IPS-20b (cell line): ENCODE data around the gene CDC45.
A peak's percentile ranks its signal among the peaks of the same experiment; 100 is the strongest.

ENCODE experiments used
- H3K27ac ChIP-seq: one replicate; pipeline ENCODE4 v1.5.1; 2013; ENCODE audit warnings: low read length
- H3K27me3 ChIP-seq: 2 replicates; pipeline ENCODE4 v1.6.1; 2013; ENCODE audit warnings: mild to moderate bottlenecking, low read length, inconsistent platforms; ENCODE audit not compliant: insufficient read depth
- H3K36me3 ChIP-seq: 2 replicates; pipeline ENCODE4 v1.6.1; 2013; ENCODE audit warnings: low read depth, mild to moderate bottlenecking, inconsistent platforms, low read length, moderate library complexity; ENCODE audit not compliant: insufficient read depth
- H3K4me1 ChIP-seq: 2 replicates; pipeline ENCODE4 v1.6.1; 2013; ENCODE audit warnings: mild to moderate bottlenecking, control low read depth, inconsistent platforms, low read length, moderate library complexity; ENCODE audit not compliant: insufficient read depth
- H3K4me3 ChIP-seq: 2 replicates; pipeline ENCODE4 v1.5.1; 2013; ENCODE audit warnings: mild to moderate bottlenecking, low read length, inconsistent platforms
- H3K9ac ChIP-seq: 2 replicates; pipeline ENCODE4 v1.6.1; 2013; ENCODE audit warnings: low read depth, mild to moderate bottlenecking, inconsistent platforms, low read length, moderate library complexity
- H3K9me3 ChIP-seq: 2 replicates; pipeline ENCODE4 v1.6.1; 2013; ENCODE audit warnings: mild to moderate bottlenecking, low read depth, low read length, inconsistent platforms; ENCODE audit not compliant: insufficient read depth

CDC45 gene

DNA sequence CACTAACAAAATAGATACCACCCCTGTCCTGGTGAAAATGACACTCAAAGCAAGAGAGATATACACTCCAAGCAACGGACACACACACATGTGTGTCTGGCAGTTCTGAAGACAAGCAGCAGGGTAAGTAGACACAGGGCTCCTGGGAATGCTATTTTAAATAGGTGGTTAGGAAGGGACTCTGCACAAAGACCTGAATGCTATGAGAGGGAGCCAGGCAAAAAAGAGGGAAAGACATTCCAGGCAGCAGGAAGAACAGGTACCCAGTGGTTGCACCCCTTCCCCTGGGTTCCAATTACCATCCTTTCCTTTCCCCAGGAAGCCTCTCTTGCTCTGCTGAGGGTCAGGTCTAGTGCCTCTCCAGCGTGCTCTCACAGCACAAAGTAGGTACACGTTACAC lies 3.7 kb upstream of the CDC45 start:
- no peak overlapping the region for H3K4me3 ChIP-seq
- H3K27ac ChIP-seq = no peak overlapping the region
- H3K36me3 ChIP-seq = peaks cover 46% of the 10 kb centered on the region
- no peaks in the 10 kb centered on the region for H3K27me3 ChIP-seq
- no peak overlapping the region for H3K9ac ChIP-seq
- H3K9me3 ChIP-seq = no peaks in the 10 kb centered on the region
- no peaks in the 10 kb centered on the region for H3K4me1 ChIP-seq

DNA sequence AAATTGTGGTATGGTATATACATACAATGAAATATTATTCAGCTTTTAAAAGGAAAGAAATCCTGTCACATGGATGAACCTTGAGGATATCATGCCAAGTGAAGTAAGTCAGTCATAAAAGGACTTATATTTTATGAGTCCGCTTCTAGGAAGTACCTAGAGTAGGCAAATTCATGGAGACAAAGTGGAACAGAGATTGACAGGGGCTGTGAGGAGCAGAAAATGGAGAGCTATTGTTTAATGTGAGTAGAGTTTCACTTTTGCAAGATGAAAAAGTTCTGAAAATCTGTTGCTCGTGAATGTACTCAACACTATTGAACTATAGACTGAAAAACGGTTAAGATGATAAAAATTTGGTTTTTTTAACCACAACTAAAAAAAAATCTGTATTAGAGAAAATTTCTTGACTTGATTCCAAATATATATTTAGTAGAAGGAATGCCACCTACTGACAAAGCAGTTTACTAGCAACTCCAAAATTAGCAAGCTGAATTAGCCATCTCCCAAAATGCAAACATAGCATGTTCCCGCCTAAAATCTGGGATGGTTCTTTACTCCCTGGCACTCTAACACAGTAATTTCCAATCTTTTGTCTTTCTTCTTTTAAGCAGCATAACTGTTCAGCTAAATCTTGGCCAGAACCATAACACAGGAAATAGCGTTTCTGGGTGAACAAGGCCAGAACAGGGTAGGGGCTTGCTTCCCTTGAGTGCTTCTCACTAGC lies 2.2 kb upstream of the CDC45 start:
- Histone ChIP-seq H3K9ac (peak overlapping the region; percentile 96; the same call in 1 of the 2 replicates), H3K4me1 (no peaks in the 10 kb centered on the region), H3K27ac (no peak overlapping the region), H3K27me3 (no peaks in the 10 kb centered on the region), H3K9me3 (no peaks in the 10 kb centered on the region), H3K4me3 (peak overlapping the region; percentile 83), H3K36me3 (peaks cover 39% of the 10 kb centered on the region)

DNA sequence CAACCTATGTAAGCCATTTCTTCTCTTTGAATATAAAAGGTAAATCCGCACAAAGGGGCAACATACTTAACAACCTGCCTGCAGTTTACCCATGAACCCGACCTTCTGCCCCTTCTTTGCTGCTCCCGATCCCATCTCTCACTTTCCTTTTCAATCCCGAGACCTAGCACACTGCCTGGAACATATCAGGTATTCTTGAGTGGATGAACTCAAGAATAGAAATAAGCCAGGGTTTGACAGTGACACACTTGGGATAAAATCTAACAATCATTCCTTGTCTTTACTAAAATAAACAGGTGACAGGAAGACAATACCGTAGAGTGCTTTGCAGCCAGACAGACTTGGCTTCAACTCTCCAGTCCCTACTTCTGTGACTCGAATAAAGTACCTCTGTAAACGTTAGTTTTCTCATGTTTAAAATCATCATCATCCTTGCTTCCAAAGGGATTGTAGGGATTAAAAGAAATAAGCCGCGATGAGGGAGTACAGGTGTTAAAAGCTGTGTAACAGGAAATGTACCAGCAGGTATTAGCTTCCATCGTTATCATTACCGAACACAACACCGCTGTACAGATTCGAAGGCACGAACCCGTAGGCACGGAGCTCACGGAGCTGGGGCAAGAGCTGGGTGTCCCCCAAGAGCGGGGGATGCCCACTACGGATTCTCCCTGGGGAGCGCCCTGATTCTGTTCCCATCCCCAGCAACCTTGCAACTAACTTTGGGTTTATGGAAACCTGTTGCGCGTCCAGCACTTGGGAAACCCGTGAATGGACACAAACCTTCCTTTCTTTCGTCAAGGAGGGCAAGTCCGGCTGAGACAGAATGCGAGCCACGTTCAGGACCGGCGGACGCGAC lies 1.4 kb upstream of the CDC45 start:
- Histone ChIP-seq H3K4me1 (no peaks in the 10 kb centered on the region), H3K9me3 (no peaks in the 10 kb centered on the region), H3K9ac (peak overlapping the region; percentile 96), H3K36me3 (peaks cover 39% of the 10 kb centered on the region), H3K4me3 (peak overlapping the region; percentile 83), H3K27ac (peak overlapping the region; percentile 54), H3K27me3 (no peaks in the 10 kb centered on the region)

DNA sequence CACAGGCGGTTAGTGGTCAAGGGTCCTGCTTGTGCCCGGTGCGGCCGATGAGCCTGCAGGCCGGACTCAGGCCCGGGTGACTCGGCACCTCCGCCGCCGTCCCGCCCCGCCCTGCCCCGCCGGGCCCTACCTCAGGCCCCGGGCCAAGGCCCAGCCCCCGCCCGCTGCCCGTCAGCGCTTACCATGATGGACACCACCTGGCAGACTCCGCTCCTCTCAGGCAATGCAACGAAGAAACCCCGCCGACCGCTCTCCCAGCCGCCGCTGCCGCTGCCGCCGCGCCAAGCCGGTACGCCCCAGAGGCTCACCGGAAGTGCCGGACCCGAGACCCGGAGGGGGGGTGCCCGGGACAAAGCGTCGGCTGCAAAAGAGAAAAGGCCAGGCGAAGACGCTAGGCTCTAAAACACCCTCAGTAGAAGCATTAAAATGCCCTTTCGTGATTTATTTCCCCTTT lies 792 bp upstream of the CDC45 start, which contains the start of gene UFD1:
TSS of gene UFD1 (minus strand) at position 293 of the 454 bp plus-strand sequence. CDS start at position 185, 108 bp downstream.
- Histone ChIP-seq H3K36me3 (peaks cover 39% of the 10 kb centered on the region), H3K9me3 (no peaks in the 10 kb centered on the region), H3K27me3 (no peaks in the 10 kb centered on the region), H3K27ac (peak within 1 kb of the TSS; percentile 99), H3K4me3 (peak within 1 kb of the TSS; percentile 83), H3K9ac (peak within 1 kb of the TSS; percentile 96), H3K4me1 (no peaks in the 10 kb centered on the region)

DNA sequence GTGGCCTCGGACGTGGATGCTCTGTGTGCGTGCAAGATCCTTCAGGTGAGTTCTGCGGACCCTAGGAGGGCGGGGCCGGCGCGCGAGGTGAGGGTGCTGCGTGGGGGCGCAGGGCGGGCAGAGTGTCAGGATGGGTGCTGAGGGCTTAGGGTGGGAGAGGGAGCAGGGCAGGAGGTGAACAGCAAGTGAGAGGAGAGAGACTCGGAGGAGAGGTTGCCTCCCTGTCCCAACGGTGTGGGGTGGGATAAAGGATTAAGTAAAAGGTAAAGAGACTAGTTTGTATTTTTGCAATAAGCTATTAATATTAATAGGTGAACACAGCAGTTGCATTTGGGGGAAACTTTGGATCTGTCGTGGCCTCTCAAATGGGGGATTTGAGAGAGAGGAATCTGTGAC lies 451 bp downstream of the CDC45 start:
- no peaks in the 10 kb centered on the region for H3K27me3 ChIP-seq
- H3K36me3 ChIP-seq = peaks cover 44% of the 10 kb centered on the region
- no peaks in the 10 kb centered on the region for H3K4me1 ChIP-seq
- H3K4me3 ChIP-seq = peak overlapping the region; percentile 83
- H3K9me3 ChIP-seq = no peaks in the 10 kb centered on the region
- peak overlapping the region; percentile 96 for H3K9ac ChIP-seq
- no peak overlapping the region for H3K27ac ChIP-seq

DNA sequence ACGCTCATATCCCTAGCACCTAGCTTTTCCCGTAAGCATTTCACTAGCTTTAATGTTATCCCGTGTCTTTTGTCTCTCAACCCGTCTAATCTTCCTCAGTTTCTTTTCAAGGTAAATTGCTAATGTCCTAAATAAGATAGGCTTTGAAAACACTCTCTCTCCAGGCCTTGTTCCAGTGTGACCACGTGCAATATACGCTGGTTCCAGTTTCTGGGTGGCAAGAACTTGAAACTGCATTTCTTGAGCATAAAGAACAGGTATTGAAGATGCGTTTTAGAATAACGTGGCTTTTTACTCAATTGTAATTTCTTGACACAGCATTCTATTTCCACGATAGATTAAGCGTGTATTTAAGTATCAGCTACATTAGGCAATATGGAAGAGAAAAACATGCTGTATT lies 1.1 kb downstream of the CDC45 start:
- H3K9ac ChIP-seq = peak overlapping the region; percentile 96; the same call in 1 of the 2 replicates
- peak overlapping the region; percentile 83 for H3K4me3 ChIP-seq
- no peaks in the 10 kb centered on the region for H3K27me3 ChIP-seq
- peaks cover 44% of the 10 kb centered on the region for H3K36me3 ChIP-seq
- H3K4me1 ChIP-seq = no peaks in the 10 kb centered on the region
- no peak overlapping the region for H3K27ac ChIP-seq
- no peaks in the 10 kb centered on the region for H3K9me3 ChIP-seq

DNA sequence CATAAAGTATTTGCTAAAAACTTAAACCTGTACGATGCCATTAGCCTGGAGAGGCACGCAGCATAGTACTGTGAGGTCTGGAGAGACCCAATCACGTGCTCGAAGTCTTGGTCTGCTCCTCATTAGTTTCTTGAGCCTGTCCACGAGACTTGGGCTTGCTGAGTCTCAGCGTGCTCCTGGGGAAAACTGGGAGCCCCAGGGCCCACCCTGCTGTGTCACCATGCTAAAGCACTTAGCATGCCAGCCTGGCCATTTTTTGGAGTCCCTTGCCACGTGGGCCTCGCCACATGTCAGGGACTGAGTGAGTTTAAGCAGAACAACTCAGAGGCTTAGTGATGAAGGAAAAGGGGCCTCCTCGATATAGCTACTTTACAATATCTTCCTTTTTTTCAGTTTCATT lies 2.6 kb downstream of the CDC45 start:
- no peaks in the 10 kb centered on the region for H3K9me3 ChIP-seq
- H3K36me3 ChIP-seq = peaks cover 52% of the 10 kb centered on the region
- H3K9ac ChIP-seq = no peak overlapping the region
- H3K27ac ChIP-seq = no peak overlapping the region
- no peaks in the 10 kb centered on the region for H3K27me3 ChIP-seq
- H3K4me3 ChIP-seq = no peak overlapping the region
- H3K4me1 ChIP-seq = no peaks in the 10 kb centered on the region

DNA sequence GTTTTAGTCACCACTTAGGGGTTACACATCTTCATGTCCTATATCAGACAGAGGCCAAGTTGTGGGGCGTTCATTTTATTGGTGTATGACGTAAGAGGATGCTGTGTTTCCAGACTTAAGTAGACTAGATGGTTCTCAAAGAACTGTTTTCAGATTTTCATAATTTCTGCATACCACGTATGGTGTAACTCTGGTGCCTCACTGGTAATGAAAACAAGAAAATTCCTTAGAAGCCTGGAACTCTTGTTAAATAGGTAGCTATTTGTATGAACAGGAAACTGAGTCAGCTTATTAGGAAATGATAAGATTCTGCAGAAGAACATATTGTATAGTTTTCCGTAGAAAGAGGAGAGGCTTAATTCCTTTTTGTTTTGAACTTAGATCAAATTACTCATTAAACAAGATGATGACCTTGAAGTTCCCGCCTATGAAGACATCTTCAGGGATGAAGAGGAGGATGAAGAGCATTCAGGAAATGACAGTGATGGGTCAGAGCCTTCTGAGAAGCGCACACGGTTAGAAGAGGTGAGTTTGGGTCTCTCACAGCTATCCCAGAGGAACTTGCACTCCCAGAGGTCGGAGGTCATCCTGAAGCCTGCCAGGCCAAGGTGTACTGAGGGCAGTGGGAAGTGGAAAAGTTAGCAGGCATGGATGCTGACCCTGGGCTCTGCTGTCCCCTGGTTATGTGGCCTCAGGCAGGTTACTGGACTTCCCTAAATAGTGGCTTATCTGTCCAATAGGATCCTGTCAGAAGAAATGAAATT lies 3.9 kb downstream of the CDC45 start:
- Histone ChIP-seq H3K36me3 (peaks cover 66% of the 10 kb centered on the region), H3K9ac (no peak overlapping the region), H3K27me3 (no peaks in the 10 kb centered on the region), H3K9me3 (no peaks in the 10 kb centered on the region), H3K4me3 (no peak overlapping the region), H3K4me1 (no peaks in the 10 kb centered on the region), H3K27ac (no peak overlapping the region)

DNA sequence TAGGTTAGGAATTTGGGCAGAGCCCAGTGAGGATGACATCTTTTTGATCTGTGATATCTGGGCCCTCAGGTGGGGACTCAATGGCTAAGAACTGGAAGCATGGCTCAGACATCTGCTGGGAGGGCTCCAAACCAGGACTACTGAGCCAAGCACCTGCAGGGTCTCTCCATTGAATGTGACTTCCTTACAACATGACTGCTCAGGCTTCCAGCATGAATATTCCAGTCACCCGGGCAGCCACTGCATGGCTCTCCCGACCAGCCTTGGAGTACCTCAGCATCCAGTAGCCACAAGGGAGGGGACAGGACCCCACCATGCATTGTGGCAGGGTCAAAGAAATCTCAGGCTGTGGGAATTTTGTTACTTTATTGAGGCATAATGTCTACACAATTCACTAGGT lies 8.6 kb downstream of the CDC45 start:
- H3K4me3 ChIP-seq = no peak overlapping the region
- H3K36me3 ChIP-seq = peaks cover 82% of the 10 kb centered on the region
- no peak overlapping the region for H3K9ac ChIP-seq
- no peak overlapping the region for H3K27ac ChIP-seq
- H3K4me1 ChIP-seq = no peaks in the 10 kb centered on the region
- no peaks in the 10 kb centered on the region for H3K27me3 ChIP-seq
- H3K9me3 ChIP-seq = no peaks in the 10 kb centered on the region

DNA sequence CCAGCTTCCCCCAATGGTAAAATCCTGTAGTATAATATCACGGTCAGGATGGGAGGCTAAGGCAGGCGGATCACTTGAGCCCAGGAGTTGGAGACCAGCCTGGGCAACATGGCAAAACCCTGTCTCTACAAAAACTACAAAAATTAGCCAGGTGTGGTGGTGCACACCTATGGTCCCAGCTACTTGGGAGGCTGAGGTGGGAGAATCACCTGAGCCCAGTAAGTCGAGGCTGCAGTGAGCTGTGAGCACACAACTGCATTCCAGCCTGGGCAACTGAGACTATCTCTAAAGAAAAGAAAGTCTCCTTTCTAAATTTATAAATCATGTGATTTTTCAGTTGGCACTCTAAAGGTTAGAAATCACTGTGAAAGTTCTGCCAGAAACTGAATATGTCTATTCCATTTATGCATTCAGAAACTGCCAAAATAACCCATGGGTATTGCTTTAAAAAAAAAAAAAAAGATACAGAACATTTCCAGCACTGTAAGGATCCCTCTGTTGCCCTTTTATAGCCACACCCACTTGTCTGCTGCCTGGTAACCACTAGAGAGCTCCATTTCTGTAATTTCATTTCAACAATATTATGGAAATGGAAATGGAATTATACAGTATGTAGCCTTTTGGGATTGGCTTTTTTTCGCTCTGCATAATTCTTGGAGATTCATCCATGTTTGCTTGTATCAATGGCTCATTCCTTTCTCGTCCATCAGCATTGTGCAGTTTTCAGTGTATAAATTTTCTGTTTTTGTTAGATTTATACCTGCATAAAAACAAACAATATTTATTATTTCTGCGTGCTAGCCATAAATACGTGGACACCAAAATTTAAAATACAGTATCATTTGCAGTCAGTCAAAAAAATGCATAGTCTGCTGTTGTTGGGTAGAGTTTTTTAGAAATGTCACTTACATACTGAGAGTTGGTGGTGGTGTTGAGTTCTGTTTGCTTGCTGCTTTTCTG lies 9.4 kb downstream of the CDC45 start:
- Histone ChIP-seq H3K36me3 (peaks cover 81% of the 10 kb centered on the region), H3K4me1 (no peaks in the 10 kb centered on the region), H3K27me3 (no peaks in the 10 kb centered on the region), H3K9ac (no peak overlapping the region), H3K9me3 (no peaks in the 10 kb centered on the region), H3K27ac (no peak overlapping the region), H3K4me3 (no peak overlapping the region)
